ENCODE measurements around the gene RDH14.
A peak's percentile ranks its signal among the peaks of the same experiment; 100 is the strongest.

The RDH14 gene

DNA sequence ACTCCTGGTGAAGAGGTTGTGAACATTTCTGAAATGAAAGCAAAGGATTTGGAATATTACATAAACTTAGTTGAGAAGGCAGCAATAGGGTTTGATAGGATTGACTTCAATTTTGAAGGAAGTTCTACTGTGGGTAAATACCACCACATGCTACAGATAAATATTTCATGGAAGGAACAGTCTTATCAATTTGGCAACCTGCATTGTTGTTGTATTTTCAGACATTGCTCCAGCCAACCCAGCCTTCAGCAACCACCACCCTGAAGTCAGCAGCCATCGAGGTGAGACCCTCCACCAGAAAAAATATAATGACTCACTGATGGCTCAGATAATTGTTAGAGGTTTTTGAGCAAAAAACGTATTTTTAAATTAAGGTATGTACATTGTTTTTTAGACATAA is 10.0 kb downstream of the RDH14 start:
- Histone ChIP-seq H3K79me1 (ENCODE audit: low read length) (no peaks in the 10 kb centered on the region), H3K56ac (ENCODE audit: low read length) (no peak overlapping the region), H3K79me2 (ENCODE audit: control insufficient read depth, insufficient read depth, low read length) (no peaks in the 10 kb centered on the region), H3K9ac (ENCODE audit: low read length) (no peak overlapping the region), H3K27ac (ENCODE audit: low read depth, low read length) (no peak overlapping the region), H3K4me1 (ENCODE audit: control insufficient read depth, low read depth, low read length) (peaks cover 3% of the 10 kb centered on the region), H3K18ac (ENCODE audit: low read length) (no peak overlapping the region), H3K23ac (ENCODE audit: low read length) (no peak overlapping the region), H4K8ac (ENCODE audit: low read depth, low read length) (no peak overlapping the region), H2BK120ac (ENCODE audit: low read depth, low read length) (no peak overlapping the region), H2AK5ac (ENCODE audit: low read length) (no peak overlapping the region), H4K5ac (ENCODE audit: low read length) (no peak overlapping the region), H3K36me3 (ENCODE audit: control insufficient read depth, insufficient read depth, low read length) (peaks cover 3% of the 10 kb centered on the region), H3K4me3 (ENCODE audit: low read length) (no peak overlapping the region), H2BK5ac (ENCODE audit: low read length) (no peak overlapping the region), H3K4ac (ENCODE audit: low read depth, low read length) (no peak overlapping the region), H3K4me2 (ENCODE audit: low read length) (no peak overlapping the region), H2BK15ac (replicated peaks; ENCODE audit: low read depth) (no peak overlapping the region), H3K27me3 (ENCODE audit: insufficient read depth, low read length, poor library complexity) (no peaks in the 10 kb centered on the region)
- no CpG with 5 or more reads among the region's 2 CpGs for WGBS (ENCODE audit: extremely low coverage, insufficient coverage, low lambda C conversion rate)
- DNase-seq: no peak

DNA sequence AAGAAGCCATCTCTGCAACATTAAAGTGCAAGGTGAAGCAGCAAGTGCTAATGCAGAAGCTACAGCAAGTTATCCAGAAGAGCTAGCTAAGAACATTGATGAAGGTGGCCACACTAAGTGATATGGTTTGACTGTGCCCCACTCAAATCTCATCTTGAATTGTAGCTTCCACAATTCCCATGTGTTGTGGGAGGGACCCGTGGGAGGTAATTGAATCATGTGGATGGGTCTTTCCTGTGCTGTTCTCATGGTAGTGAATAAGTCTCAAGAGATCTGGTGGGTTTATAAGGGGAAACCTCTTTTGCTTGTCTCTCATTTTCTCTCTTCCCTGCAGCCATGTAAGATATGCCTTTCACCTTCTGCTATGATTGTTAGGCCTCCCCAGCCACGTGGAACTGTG is 11.4 kb downstream of the RDH14 start:
- Histone ChIP-seq H3K9ac (ENCODE audit: low read length) (no peak overlapping the region), H3K27me3 (ENCODE audit: insufficient read depth, low read length, poor library complexity) (no peaks in the 10 kb centered on the region), H3K79me1 (ENCODE audit: low read length) (no peaks in the 10 kb centered on the region), H3K56ac (ENCODE audit: low read length) (no peak overlapping the region), H3K4me3 (ENCODE audit: low read length) (no peak overlapping the region), H2BK15ac (replicated peaks; ENCODE audit: low read depth) (no peak overlapping the region), H3K27ac (ENCODE audit: low read depth, low read length) (no peak overlapping the region), H3K23ac (ENCODE audit: low read length) (no peak overlapping the region), H3K36me3 (ENCODE audit: control insufficient read depth, insufficient read depth, low read length) (no peaks in the 10 kb centered on the region), H2AK5ac (ENCODE audit: low read length) (no peak overlapping the region), H2BK5ac (ENCODE audit: low read length) (no peak overlapping the region), H2BK120ac (ENCODE audit: low read depth, low read length) (no peak overlapping the region), H3K4me1 (ENCODE audit: control insufficient read depth, low read depth, low read length) (peaks cover 3% of the 10 kb centered on the region), H3K4ac (ENCODE audit: low read depth, low read length) (no peak overlapping the region), H3K79me2 (ENCODE audit: control insufficient read depth, insufficient read depth, low read length) (no peaks in the 10 kb centered on the region), H4K8ac (ENCODE audit: low read depth, low read length) (no peak overlapping the region), H3K4me2 (ENCODE audit: low read length) (no peak overlapping the region), H4K5ac (ENCODE audit: low read length) (no peak overlapping the region), H3K18ac (ENCODE audit: low read length) (no peak overlapping the region)
- DNase-seq: no peak
- WGBS (ENCODE audit: extremely low coverage, insufficient coverage, low lambda C conversion rate): no CpG with 5 or more reads among the region's 2 CpGs

DNA sequence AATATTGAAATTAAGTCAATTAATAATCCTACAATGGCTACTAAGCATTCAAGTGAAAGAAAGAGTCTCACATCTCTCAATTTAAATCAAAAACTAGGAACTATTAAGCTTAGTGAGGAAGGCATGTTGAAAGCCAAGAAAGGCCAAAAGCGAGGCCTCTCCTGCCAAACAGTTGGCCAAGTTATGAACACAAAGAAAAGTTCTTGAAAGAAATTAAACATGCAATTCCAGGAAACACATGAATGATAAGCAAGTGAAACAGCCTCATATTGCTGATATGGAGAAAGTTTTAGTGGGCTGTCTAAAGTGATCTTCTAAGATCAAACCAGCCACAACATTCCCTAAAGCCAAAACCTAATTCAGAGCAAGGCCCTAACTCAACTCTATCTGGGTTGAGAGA is 11.8 kb downstream of the RDH14 start:
- H3K56ac ChIP-seq (ENCODE audit: low read length): no peak overlapping the region
- no peaks in the 10 kb centered on the region for H3K79me2 ChIP-seq (ENCODE audit: control insufficient read depth, insufficient read depth, low read length)
- H3K23ac ChIP-seq (ENCODE audit: low read length): no peak overlapping the region
- no peak overlapping the region for H4K8ac ChIP-seq (ENCODE audit: low read depth, low read length)
- no peak overlapping the region for H3K4me2 ChIP-seq (ENCODE audit: low read length)
- no peak overlapping the region for H2BK120ac ChIP-seq (ENCODE audit: low read depth, low read length)
- H2AK5ac ChIP-seq (ENCODE audit: low read length): no peak overlapping the region
- H3K79me1 ChIP-seq (ENCODE audit: low read length): no peaks in the 10 kb centered on the region
- H2BK5ac ChIP-seq (ENCODE audit: low read length): no peak overlapping the region
- H3K27me3 ChIP-seq (ENCODE audit: insufficient read depth, low read length, poor library complexity): no peaks in the 10 kb centered on the region
- H4K5ac ChIP-seq (ENCODE audit: low read length): no peak overlapping the region
- no peaks in the 10 kb centered on the region for H3K36me3 ChIP-seq (ENCODE audit: control insufficient read depth, insufficient read depth, low read length)
- no peak overlapping the region for H3K4me3 ChIP-seq (ENCODE audit: low read length)
- H2BK15ac ChIP-seq (replicated peaks; ENCODE audit: low read depth): no peak overlapping the region
- no peak overlapping the region for H3K18ac ChIP-seq (ENCODE audit: low read length)
- no CpG with 5 or more reads among the region's 1 CpG for WGBS (ENCODE audit: extremely low coverage, insufficient coverage, low lambda C conversion rate)
- H3K4me1 ChIP-seq (ENCODE audit: control insufficient read depth, low read depth, low read length): peaks cover 3% of the 10 kb centered on the region
- DNase-seq: no peak
- H3K4ac ChIP-seq (ENCODE audit: low read depth, low read length): no peak overlapping the region
- H3K9ac ChIP-seq (ENCODE audit: low read length): no peak overlapping the region
- no peak overlapping the region for H3K27ac ChIP-seq (ENCODE audit: low read depth, low read length)

DNA sequence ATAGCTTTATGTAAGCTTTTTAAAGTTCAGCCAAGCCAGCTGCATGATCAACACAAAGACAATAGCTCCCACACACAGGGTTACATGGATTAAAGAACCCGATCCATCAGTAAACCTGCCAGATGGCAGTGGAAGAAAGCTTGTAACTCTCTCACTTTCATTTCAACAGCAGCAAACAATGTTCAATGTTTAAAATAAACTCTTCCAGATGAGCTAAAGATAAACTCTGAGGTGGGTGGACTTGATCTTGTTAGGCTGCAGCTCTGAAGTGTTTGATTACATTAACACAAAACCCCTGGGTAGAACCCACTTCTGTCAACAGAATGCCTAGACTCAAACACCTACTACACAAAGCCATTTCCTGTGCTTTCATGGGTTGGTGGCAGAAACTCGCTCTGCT is 13.9 kb downstream of the RDH14 start:
- no peaks in the 10 kb centered on the region for H3K36me3 ChIP-seq (ENCODE audit: control insufficient read depth, insufficient read depth, low read length)
- H2BK120ac ChIP-seq (ENCODE audit: low read depth, low read length): no peak overlapping the region
- H3K4me2 ChIP-seq (ENCODE audit: low read length): no peak overlapping the region
- WGBS (ENCODE audit: extremely low coverage, insufficient coverage, low lambda C conversion rate): no CpG with 5 or more reads among the region's 2 CpGs
- no peak overlapping the region for H3K9ac ChIP-seq (ENCODE audit: low read length)
- H3K4me1 ChIP-seq (ENCODE audit: control insufficient read depth, low read depth, low read length): peaks cover 3% of the 10 kb centered on the region
- no peaks in the 10 kb centered on the region for H3K79me1 ChIP-seq (ENCODE audit: low read length)
- H4K5ac ChIP-seq (ENCODE audit: low read length): no peak overlapping the region
- no peak overlapping the region for H3K23ac ChIP-seq (ENCODE audit: low read length)
- H3K56ac ChIP-seq (ENCODE audit: low read length): no peak overlapping the region
- no peak overlapping the region for H3K18ac ChIP-seq (ENCODE audit: low read length)
- H3K79me2 ChIP-seq (ENCODE audit: control insufficient read depth, insufficient read depth, low read length): no peaks in the 10 kb centered on the region
- H3K27me3 ChIP-seq (ENCODE audit: insufficient read depth, low read length, poor library complexity): no peaks in the 10 kb centered on the region
- peak; percentile 36 for DNase-seq
- H2BK15ac ChIP-seq (replicated peaks; ENCODE audit: low read depth): no peak overlapping the region
- no peak overlapping the region for H3K4me3 ChIP-seq (ENCODE audit: low read length)
- no peak overlapping the region for H3K4ac ChIP-seq (ENCODE audit: low read depth, low read length)
- H2BK5ac ChIP-seq (ENCODE audit: low read length): no peak overlapping the region
- H2AK5ac ChIP-seq (ENCODE audit: low read length): no peak overlapping the region
- H3K27ac ChIP-seq (ENCODE audit: low read depth, low read length): no peak overlapping the region
- H4K8ac ChIP-seq (ENCODE audit: low read depth, low read length): no peak overlapping the region

DNA sequence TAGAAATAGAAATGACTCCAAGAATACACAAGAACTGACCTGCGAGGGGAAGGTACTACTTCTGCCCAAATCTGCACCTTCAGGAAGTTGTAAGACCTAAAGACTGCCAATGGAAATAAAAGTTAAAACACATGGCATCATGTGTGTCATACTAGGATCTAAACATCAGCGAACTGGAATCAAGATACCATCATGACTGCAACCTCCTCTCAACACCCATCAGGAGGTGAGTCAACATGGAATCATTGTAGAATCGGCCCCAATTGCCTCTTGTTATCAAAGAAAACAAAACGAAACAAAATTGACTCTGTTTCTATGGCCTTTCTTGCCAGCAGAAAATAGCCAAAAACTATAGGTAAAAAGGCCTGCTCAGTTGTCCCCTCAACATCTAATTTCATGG is 15.1 kb downstream of the RDH14 start:
- Histone ChIP-seq H4K8ac (ENCODE audit: low read depth, low read length) (no peak overlapping the region), H3K36me3 (ENCODE audit: control insufficient read depth, insufficient read depth, low read length) (no peaks in the 10 kb centered on the region), H3K27me3 (ENCODE audit: insufficient read depth, low read length, poor library complexity) (no peaks in the 10 kb centered on the region), H2BK5ac (ENCODE audit: low read length) (no peak overlapping the region), H3K4me3 (ENCODE audit: low read length) (no peak overlapping the region), H2AK5ac (ENCODE audit: low read length) (no peak overlapping the region), H3K9ac (ENCODE audit: low read length) (no peak overlapping the region), H2BK15ac (replicated peaks; ENCODE audit: low read depth) (no peak overlapping the region), H3K27ac (ENCODE audit: low read depth, low read length) (no peak overlapping the region), H2BK120ac (ENCODE audit: low read depth, low read length) (no peak overlapping the region), H3K4me1 (ENCODE audit: control insufficient read depth, low read depth, low read length) (peaks cover 3% of the 10 kb centered on the region), H3K18ac (ENCODE audit: low read length) (no peak overlapping the region), H3K79me1 (ENCODE audit: low read length) (no peaks in the 10 kb centered on the region), H3K4ac (ENCODE audit: low read depth, low read length) (no peak overlapping the region), H3K23ac (ENCODE audit: low read length) (no peak overlapping the region), H3K56ac (ENCODE audit: low read length) (no peak overlapping the region), H3K79me2 (ENCODE audit: control insufficient read depth, insufficient read depth, low read length) (no peaks in the 10 kb centered on the region), H4K5ac (ENCODE audit: low read length) (no peak overlapping the region), H3K4me2 (ENCODE audit: low read length) (no peak overlapping the region)
- DNase-seq: no peak
- no CpG with 5 or more reads among the region's 4 CpGs for WGBS (ENCODE audit: extremely low coverage, insufficient coverage, low lambda C conversion rate)

DNA sequence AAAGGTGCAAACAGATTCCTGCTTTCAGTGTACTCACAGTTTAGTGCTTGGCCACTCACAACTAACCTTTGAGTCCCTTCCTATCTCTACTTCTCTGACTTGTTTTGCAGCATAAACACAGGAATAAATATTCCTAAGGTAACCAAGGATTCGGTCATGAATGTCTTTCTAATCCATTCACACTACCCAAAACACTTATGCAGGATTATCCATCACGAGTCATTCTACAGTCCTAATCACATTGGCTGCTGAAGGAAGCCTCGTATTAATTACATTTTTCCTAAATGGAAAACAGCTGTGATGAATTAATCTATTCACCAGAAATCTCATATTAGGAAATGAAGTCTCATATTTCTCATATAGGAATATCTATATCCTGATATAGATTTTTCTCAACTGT is 16.3 kb downstream of the RDH14 start:
- no peak overlapping the region for H3K23ac ChIP-seq (ENCODE audit: low read length)
- no peak overlapping the region for H4K5ac ChIP-seq (ENCODE audit: low read length)
- H2BK120ac ChIP-seq (ENCODE audit: low read depth, low read length): no peak overlapping the region
- H2BK5ac ChIP-seq (ENCODE audit: low read length): no peak overlapping the region
- no peak overlapping the region for H3K4me2 ChIP-seq (ENCODE audit: low read length)
- H3K79me2 ChIP-seq (ENCODE audit: control insufficient read depth, insufficient read depth, low read length): no peaks in the 10 kb centered on the region
- no peak overlapping the region for H3K18ac ChIP-seq (ENCODE audit: low read length)
- H3K4me3 ChIP-seq (ENCODE audit: low read length): no peak overlapping the region
- WGBS (ENCODE audit: extremely low coverage, insufficient coverage, low lambda C conversion rate): no CpG with 5 or more reads among the region's 3 CpGs
- H2AK5ac ChIP-seq (ENCODE audit: low read length): no peak overlapping the region
- DNase-seq: no peak
- H3K4ac ChIP-seq (ENCODE audit: low read depth, low read length): no peak overlapping the region
- no peak overlapping the region for H3K27ac ChIP-seq (ENCODE audit: low read depth, low read length)
- no peak overlapping the region for H2BK15ac ChIP-seq (replicated peaks; ENCODE audit: low read depth)
- H4K8ac ChIP-seq (ENCODE audit: low read depth, low read length): no peak overlapping the region
- no peak overlapping the region for H3K56ac ChIP-seq (ENCODE audit: low read length)
- H3K9ac ChIP-seq (ENCODE audit: low read length): no peak overlapping the region
- H3K79me1 ChIP-seq (ENCODE audit: low read length): no peaks in the 10 kb centered on the region
- H3K36me3 ChIP-seq (ENCODE audit: control insufficient read depth, insufficient read depth, low read length): no peaks in the 10 kb centered on the region
- H3K4me1 ChIP-seq (ENCODE audit: control insufficient read depth, low read depth, low read length): peaks cover 3% of the 10 kb centered on the region
- no peaks in the 10 kb centered on the region for H3K27me3 ChIP-seq (ENCODE audit: insufficient read depth, low read length, poor library complexity)

Measured in mesendoderm (in vitro differentiated cells).